Loucy (cell line): ENCODE measurements around the gene CPED1.

ENCODE experiments used
- CTCF ChIP-seq: fragments of 200-600 bp; sonication (generic); conservative IDR thresholded peaks from 2 replicates; pipeline ENCODE4 v1.5.1; 2014; ENCODE audit warnings: mild to moderate bottlenecking, antibody characterized with exemption, low read length
- EZH2phosphoT487 ChIP-seq: fragments of 200-600 bp; IDR thresholded peaks from 2 replicates; pipeline ENCODE4 v1.6.1; 2018; ENCODE audit warnings: antibody characterized with exemption, mild to moderate bottlenecking, moderate library complexity, borderline replicate concordance

- TF ChIP-seq CTCF = no peak
- no peak for TF ChIP-seq EZH2phosphoT487
Observed at GRCh38 chr7:121041516-121042148, 53.1 kb downstream of the CPED1 start.
